Natural killer cell treated with Interleukin-12 subunit alpha and Interleukin-12 subunit beta and Interleukin-15 and Interleukin-18, amount 100 ng/mL, for 72 hours (primary cell): Measurements from ENCODE around the gene RNF115. TPM values are rescaled to one million over a fixed set of nuclear protein-coding genes. Genes with fewer than 3 reads are reported as not detected.
A peak's percentile ranks its signal among the peaks of the same experiment; 100 is the strongest.
"Not testable (repeated sequence)": the region's sequence is repeated elsewhere in the genome, so short reads cannot be mapped to it uniquely, and the experiment has no call there.

ENCODE experiments used
- ATAC-seq, 2 donors: fragments of 150-1000 bp; cut with Tn5 transposase in 1 of 2; sonication (Bioruptor Pico), chemical (Tn5 transposase) in 1 of 2; 2 replicates each; pipeline ENCODE4 v1.10.0; 2021
- DNase-seq: peaks from one replicate; pipeline ENCODE4 v3.0.0; 2022; ENCODE audit warnings: low spot score
- H3K27ac Mint-ChIP-seq, 2 donors: 1 replicate in 1 of 2; 2 replicates in 1 of 2; pipeline ENCODE4 v1.8.0; 2022; ENCODE audit warnings: mixed read lengths in 2 of 2, mild to moderate bottlenecking in 1 of 2, moderate library complexity in 1 of 2
- H3K27me3 Mint-ChIP-seq, 2 donors: 1 replicate in 1 of 2; 2 replicates in 1 of 2; pipeline ENCODE4 v1.8.0; 2022; ENCODE audit warnings: mixed read lengths in 2 of 2
- H3K36me3 Mint-ChIP-seq: one replicate; pipeline ENCODE4 v1.8.0; 2022; ENCODE audit warnings: mixed read lengths
- H3K4me1 Mint-ChIP-seq, 2 donors: 1 replicate in 1 of 2; 2 replicates in 1 of 2; pipeline ENCODE4 v1.8.0; 2022; ENCODE audit warnings: low read depth in 2 of 2, mixed read lengths in 2 of 2, mild to moderate bottlenecking in 1 of 2
- H3K4me3 Mint-ChIP-seq: one replicate; pipeline ENCODE4 v1.8.0; 2022; ENCODE audit warnings: mixed read lengths
- H3K9me3 Mint-ChIP-seq: 2 replicates; pipeline ENCODE4 v1.8.0; 2022; ENCODE audit warnings: mixed read lengths
- total RNA-seq, 2 donors: library from RNA; stranded (reverse); gene quantifications; one replicate each; pipeline ENCODE4 v1.2.3, GENCODE V29; 2022

The RNF115 gene
- total RNA-seq, 2 donors from 2014 or later, result 22.9 to 36.0 TPM

DNA sequence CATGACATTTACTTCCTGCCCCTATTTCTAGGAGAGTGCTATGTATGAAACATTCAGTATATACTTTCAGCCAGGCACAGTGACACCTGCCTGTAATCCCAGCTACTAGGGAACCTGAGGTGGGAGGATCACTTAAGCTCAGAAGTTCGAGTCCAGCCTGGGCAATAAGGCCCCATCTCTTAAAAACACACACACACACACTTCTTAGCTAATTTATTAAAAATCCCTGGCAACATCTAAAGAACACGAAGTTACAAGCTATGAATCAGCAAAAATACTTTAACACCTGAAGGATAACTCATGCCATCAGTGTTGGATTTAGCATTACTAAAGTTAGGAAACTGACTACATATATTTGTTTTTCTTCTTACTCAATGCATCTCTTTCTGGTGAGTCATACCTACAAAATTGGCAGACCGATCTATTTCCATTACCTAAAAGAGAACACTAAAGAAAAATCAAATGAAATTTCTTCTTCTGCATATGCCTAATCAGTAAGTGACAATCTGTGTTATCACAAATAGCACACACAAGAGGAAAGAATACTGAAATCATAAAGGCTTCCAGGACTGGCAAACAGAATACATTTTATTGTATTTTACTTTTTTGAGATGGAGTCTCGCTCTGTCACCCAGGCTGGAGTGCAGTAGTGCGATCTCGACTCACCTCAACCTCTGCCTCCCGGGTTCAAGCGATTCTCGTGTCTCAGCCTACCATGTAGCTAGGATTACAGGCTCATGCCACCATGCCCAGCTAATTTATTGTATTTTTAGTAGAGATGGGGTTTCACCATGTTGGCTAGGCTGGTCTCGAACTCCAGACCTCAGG lies 41.4 kb downstream of the RNF115 start:
- Mint-ChIP-seq H3K4me1 (peaks cover 22 to 34% of the 10 kb centered on the region in 2 donors), H3K27ac (peak overlapping the region in 1 of 2 donors; percentile 28), H3K9me3 (no peaks in the 10 kb centered on the region), H3K36me3 (peaks cover 4% of the 10 kb centered on the region), H3K27me3 (no peaks in the 10 kb centered on the region), H3K4me3 (no peak overlapping the region)
- no peak for ATAC-seq
- DNase-seq, result no peak

DNA sequence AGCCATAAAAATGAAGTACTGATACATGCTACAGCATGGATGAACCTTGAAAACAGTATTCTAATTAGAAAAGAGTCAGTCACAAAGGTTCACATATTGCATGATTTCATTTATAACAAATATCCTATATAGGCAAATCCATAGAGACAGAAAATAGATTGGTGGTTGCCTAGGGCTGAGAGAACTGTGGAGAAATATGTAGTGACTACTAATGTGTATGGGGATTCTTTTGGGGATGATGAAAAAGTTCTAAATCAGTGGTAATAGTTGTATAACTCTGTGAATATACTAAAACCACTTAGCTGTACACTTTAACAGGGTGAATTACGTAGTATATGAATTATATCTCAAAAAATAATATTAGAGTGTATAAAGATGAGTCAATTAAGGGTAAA lies 45.8 kb downstream of the RNF115 start:
- H3K4me1 Mint-ChIP-seq, result peaks cover 13 to 21% of the 10 kb centered on the region in 2 donors
- H3K36me3 Mint-ChIP-seq, result no peaks in the 10 kb centered on the region
- DNase-seq (no peak), ATAC-seq (no peak)
- H3K27ac Mint-ChIP-seq, result no peak overlapping the region
- no peaks in the 10 kb centered on the region for H3K27me3 Mint-ChIP-seq
- H3K9me3 Mint-ChIP-seq, result no peaks in the 10 kb centered on the region
- H3K4me3 Mint-ChIP-seq, result no peak overlapping the region

DNA sequence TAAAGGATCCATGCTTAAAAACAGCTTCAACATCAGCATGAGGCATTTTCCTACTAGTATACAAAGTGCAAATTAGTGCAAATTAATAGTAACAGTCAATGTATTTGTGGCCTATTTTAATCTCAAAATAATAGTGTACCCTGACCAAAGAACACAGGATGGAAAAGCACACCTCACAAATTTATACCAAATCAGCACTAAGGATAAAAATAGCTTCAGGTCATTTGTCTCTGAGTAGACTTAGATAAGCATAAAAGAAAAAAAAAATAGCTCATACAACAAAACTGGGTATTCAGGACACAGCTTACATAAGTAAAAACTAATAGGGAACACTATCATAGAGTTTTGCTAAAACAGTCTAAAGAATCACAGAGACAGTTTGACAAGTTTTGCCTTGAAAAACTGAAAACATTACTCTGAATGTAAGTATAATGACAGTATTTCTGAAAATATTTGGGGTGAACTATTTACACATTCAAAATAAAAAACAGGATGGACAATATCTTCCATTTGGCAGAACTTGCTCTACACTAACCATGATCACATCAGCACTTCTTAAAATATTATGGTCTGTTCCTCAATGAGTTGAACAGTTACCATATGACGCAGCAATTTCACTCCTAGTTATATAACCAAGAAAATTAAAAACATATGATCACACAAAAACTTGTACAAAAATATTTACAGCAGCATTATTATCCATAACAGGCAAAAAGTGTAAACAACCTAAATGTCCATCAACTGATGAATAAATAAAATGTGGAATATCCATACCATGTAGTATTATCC lies 46.3 kb downstream of the RNF115 start:
- Mint-ChIP-seq H3K9me3 (no peaks in the 10 kb centered on the region), H3K4me1 (peaks cover 18 to 24% of the 10 kb centered on the region in 2 donors), H3K36me3 (no peaks in the 10 kb centered on the region), H3K27me3 (no peaks in the 10 kb centered on the region), H3K27ac (no peak overlapping the region), H3K4me3 (no peak overlapping the region)
- DNase-seq (no peak), ATAC-seq (no peak)

DNA sequence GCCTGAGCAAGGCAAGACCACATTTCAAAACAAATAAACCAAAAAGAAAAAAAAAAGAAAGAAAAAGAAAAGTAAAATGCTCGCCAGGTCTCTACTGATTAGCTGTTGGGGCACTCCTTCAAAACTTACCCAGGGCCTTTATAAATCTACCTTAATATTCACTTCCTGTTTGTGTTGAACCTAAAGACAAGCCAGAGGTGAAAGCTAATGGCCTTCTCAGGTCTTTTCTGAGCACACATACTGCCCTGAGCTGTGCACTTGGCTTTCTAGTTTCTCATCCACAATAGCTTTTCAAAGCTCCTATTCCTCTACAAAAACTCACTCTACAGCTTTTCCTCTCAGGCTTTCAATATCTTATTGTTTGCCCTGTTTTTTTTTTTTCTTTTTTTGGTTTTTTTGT lies 50.5 kb downstream of the RNF115 start:
- peaks cover 18 to 19% of the 10 kb centered on the region in 2 donors for H3K4me1 Mint-ChIP-seq
- no peak for DNase-seq
- no peaks in the 10 kb centered on the region for H3K27me3 Mint-ChIP-seq
- no peak overlapping the region for H3K4me3 Mint-ChIP-seq
- no peak for ATAC-seq
- no peaks in the 10 kb centered on the region for H3K36me3 Mint-ChIP-seq
- H3K27ac Mint-ChIP-seq, result peak overlapping the region; percentile 43 to 62
- no peaks in the 10 kb centered on the region for H3K9me3 Mint-ChIP-seq

DNA sequence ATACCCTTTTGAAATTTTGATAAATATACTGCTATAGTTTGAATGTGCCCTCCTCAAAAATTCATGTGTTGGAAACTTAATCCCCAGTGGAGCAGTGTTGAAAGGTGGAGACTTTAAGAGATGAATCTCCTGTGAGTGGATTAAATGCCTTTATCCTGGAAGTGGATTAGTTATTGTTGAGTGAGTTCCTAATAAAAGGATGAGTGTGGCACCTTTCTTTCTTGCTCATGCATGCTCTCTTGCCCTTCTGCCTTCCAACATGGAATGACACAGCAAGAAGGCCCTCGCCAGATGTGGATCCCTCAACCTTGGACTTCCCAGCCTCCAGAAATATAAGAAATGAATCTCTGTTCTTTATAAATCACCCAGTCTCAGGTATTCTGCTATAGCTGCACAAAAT lies 52.8 kb downstream of the RNF115 start:
- Mint-ChIP-seq H3K9me3 (no peaks in the 10 kb centered on the region), H3K4me3 (no peak overlapping the region), H3K27ac (peak overlapping the region in 1 of 2 donors; percentile 33), H3K27me3 (no peaks in the 10 kb centered on the region), H3K36me3 (no peaks in the 10 kb centered on the region), H3K4me1 (peaks cover 14 to 15% of the 10 kb centered on the region in 2 donors)
- no peak for DNase-seq
- no peak for ATAC-seq

DNA sequence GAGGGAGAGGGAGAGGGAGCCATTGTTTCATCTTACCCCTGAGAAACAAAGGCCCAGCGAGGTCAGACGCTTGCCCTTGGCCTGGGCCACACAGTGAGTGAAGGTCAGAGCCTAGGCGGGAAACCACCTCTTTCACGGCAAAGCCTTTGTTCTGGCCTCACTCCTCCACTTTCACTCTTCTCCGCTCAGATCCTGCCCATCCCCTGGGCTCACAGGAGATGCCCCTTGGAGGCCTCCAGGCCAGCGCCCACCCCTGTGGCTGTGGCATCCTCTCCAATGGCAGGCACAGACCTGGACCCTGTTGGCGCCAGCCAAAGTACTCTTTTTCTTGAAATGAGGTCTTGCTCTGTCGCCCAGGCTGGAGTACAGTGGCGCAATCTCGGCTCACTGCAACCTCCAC lies 55.9 kb downstream of the RNF115 start:
- H3K4me3 Mint-ChIP-seq, ATAC-seq, H3K27ac Mint-ChIP-seq, H3K27me3 Mint-ChIP-seq, DNase-seq, H3K4me1 Mint-ChIP-seq, H3K9me3 Mint-ChIP-seq, H3K36me3 Mint-ChIP-seq: not testable (repeated sequence)

DNA sequence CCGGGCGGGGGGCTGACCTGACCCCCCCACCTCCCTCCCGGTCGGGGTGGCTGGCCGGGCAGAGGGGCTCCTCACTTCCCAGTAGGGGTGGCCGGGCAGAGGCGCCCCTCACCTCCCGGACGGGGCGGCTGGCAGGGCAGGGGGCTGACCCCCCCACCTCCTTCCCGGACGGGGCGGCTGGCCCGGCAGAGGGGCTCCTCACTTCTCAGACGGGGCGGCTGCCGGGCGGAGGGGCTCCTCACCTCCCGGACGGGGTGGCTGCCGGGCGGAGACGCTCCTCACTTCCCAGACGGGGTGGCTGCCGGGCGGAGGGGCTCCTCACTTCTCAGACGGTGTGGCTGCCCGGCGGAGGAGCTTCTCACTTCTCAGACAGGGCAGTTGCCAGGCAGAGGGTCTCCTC lies 57.0 kb downstream of the RNF115 start:
- ATAC-seq, H3K4me3 Mint-ChIP-seq, H3K36me3 Mint-ChIP-seq, H3K9me3 Mint-ChIP-seq, H3K27me3 Mint-ChIP-seq, H3K4me1 Mint-ChIP-seq, DNase-seq, H3K27ac Mint-ChIP-seq: not testable (repeated sequence)

DNA sequence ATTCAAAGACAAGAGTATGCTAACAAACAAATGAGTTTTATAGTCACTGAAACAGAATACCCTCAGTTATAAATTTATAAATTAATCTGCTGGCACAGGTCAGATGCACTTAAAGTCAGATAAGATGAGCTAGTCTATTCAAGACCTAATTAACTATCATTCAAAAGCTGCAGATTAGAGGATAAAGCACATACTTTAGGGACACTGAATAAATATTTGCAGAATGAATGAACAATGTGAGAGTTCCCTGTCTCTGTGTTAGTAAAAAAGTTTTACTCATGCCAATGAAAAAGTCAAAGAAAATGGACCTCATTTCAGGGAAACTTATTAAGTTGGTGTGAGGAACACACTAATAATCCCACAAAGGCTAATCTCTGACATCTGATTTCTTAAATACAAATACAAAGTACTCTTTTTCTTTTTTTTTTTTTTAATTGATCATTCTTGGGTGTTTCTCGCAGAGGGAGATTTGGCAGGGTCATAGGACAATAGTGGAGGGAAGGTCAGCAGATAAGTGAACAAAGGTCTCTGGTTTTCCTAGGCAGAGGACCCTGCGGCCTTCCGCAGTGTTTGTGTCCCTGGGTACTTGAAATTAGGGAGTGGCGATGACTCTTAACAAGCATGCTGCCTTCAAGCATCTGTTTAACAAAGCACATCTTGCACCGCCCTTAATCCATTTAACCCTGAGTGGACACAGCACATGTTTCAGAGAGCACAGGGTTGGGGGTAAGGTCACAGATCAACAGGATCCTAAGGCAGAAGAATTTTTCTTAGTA lies 58.1 kb downstream of the RNF115 start:
- not testable (repeated sequence) for H3K36me3 Mint-ChIP-seq, H3K4me1 Mint-ChIP-seq, H3K4me3 Mint-ChIP-seq, ATAC-seq, H3K27ac Mint-ChIP-seq, H3K27me3 Mint-ChIP-seq, H3K9me3 Mint-ChIP-seq, DNase-seq

DNA sequence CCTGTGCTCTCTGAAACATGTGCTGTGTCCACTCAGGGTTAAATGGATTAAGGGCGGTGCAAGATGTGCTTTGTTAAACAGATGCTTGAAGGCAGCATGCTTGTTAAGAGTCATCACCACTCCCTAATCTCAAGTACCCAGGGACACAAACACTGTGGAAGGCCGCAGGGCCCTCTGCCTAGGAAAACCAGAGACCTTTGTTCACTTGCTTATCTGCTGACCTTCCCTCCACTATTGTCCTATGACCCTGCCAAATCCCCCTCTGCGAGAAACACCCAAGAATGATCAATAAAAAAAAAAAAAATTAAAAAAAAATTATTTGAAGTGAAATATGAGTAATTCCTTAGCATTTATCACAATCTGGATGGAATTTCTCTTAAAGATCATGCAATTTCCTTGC lies 58.8 kb downstream of the RNF115 start:
- not testable (repeated sequence) for H3K9me3 Mint-ChIP-seq, ATAC-seq, H3K27ac Mint-ChIP-seq, H3K36me3 Mint-ChIP-seq, H3K4me3 Mint-ChIP-seq, H3K27me3 Mint-ChIP-seq, DNase-seq
- peaks cover 0 to 12% of the 10 kb centered on the region in 2 donors for H3K4me1 Mint-ChIP-seq

- H3K4me1 Mint-ChIP-seq, result peaks cover 6 to 18% of the 10 kb centered on the region in 2 donors
- not testable (repeated sequence) for H3K9me3 Mint-ChIP-seq, ATAC-seq, DNase-seq, H3K27ac Mint-ChIP-seq, H3K27me3 Mint-ChIP-seq, H3K4me3 Mint-ChIP-seq, H3K36me3 Mint-ChIP-seq
Observed at GRCh38 chr1:145764231-145764940, 59.5 kb downstream of the RNF115 start.

DNA sequence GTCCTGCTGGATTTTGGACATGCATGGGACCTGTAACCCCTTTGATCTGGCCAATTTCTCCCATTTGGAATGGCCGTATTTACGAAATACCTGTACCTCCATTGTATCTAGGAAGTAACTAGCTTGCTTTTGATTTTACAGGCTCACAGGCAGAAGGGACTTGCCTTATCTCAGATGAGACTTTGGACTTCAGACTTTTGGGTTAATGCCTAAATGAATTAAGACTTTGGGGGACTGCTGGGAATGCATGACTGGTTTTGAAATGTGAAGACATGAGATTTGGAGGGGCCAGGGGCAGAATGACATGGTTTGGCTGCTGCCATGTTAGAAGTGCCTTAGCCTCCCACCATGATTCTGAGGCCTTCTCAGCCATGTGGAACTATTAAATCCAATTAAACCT lies 61.9 kb downstream of the RNF115 start:
- not testable (repeated sequence) for H3K4me3 Mint-ChIP-seq, ATAC-seq, H3K9me3 Mint-ChIP-seq, H3K36me3 Mint-ChIP-seq, H3K27me3 Mint-ChIP-seq, DNase-seq, H3K27ac Mint-ChIP-seq
- peaks cover 6 to 20% of the 10 kb centered on the region in 2 donors for H3K4me1 Mint-ChIP-seq

DNA sequence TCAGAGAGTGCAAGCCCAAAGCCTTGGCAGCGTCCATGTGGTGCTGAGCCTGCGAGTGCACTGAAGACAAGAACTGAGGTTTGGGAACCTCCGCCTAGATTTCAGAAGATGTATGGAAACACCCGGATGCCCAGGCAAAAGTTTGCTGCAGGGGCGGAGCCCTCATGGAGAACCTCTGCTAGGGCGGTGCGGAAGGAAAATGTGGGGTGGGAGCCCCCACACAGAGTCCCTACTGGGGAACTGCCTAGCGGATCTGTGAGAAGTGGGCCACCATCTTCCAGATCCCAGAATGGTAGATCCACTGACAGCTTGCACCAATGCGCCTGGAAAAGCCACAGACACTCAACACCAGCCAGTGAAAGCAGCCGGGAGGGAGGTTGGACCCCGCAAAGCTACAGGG lies 62.4 kb downstream of the RNF115 start:
- not testable (repeated sequence) for H3K27ac Mint-ChIP-seq, H3K36me3 Mint-ChIP-seq, H3K27me3 Mint-ChIP-seq, H3K9me3 Mint-ChIP-seq, DNase-seq, ATAC-seq, H3K4me3 Mint-ChIP-seq
- H3K4me1 Mint-ChIP-seq, result peaks cover 6 to 20% of the 10 kb centered on the region in 2 donors

GRCh38 chr1:145760395-145760949 lies 63.4 kb downstream of the RNF115 start:
- H3K4me3 Mint-ChIP-seq, H3K36me3 Mint-ChIP-seq, H3K9me3 Mint-ChIP-seq, DNase-seq, H3K27ac Mint-ChIP-seq, ATAC-seq, H3K27me3 Mint-ChIP-seq: not testable (repeated sequence)
- peaks cover 6 to 20% of the 10 kb centered on the region in 2 donors for H3K4me1 Mint-ChIP-seq
